ENCODE results near the gene TGM6. TPM values are rescaled to one million over a fixed set of nuclear protein-coding genes. Genes with fewer than 3 reads are reported as not detected.

Gene TGM6
- total and polyA plus RNA-seq, 7 experiments from 2014 or later = not detected

- Mint-ChIP-seq H3K36me3 (no peaks in the 10 kb centered on the region), H3K27me3 (peaks cover 0 to 44% (median 8%) of the 10 kb centered on the region in 5 donors), H3K4me1 (peaks cover 0 to 18% (median 3%) of the 10 kb centered on the region in 7 donors), H3K9me3 (peaks cover 0 to 34% (median 16%) of the 10 kb centered on the region in 11 donors), H3K27ac (no peak overlapping the region), H3K4me3 (no peak overlapping the region)
- intact Hi-C loops (cut with micrococcal nuclease) = no loop called here
- no peak overlapping the region for H3K4me3 ChIP-seq (ENCODE audit: low read length)
- ATAC-seq (no peak), DNase-seq (no peak)
- H3K9me3 ChIP-seq (ENCODE audit: control insufficient read depth in 2 of 3, low read length in 3 of 3) = peaks cover 0 to 21% (median 0%) of the 10 kb centered on the region in 3 experiments
- ChIA-PET POLR2A (no interaction called here), CTCF (no interaction called here)
- no peaks in the 10 kb centered on the region for H3K27me3 ChIP-seq (ENCODE audit: control insufficient read depth in 2 of 2, insufficient read depth in 2 of 2, low read length in 2 of 2)
- no peak overlapping the region for H3K27ac ChIP-seq (ENCODE audit: low read depth, low read length)
- no peaks in the 10 kb centered on the region for H3K4me1 ChIP-seq (ENCODE audit: control insufficient read depth in 2 of 2, insufficient read depth in 2 of 2, low read length in 2 of 2)
- H3K36me3 ChIP-seq (ENCODE audit: control insufficient read depth in 2 of 3, insufficient read depth in 3 of 3, low read length in 3 of 3) = no peaks in the 10 kb centered on the region
These were observed 4.8 kb downstream of the TGM6 start for GRCh38 chr20:2385496-2385895.

- peak overlapping the region in 1 of 9 donors; percentile 85 for H3K27ac Mint-ChIP-seq
- H3K36me3 Mint-ChIP-seq = no peaks in the 10 kb centered on the region
- CTCF ChIA-PET = no interaction called here
- DNase-seq = no peak
- POLR2A ChIA-PET = no interaction called here
- peaks cover 0 to 17% (median 0%) of the 10 kb centered on the region in 7 donors for H3K4me1 Mint-ChIP-seq
- peak overlapping the region in 1 of 10 donors; percentile 76 for H3K4me3 Mint-ChIP-seq
- Histone ChIP-seq H3K36me3 (ENCODE audit: control insufficient read depth in 2 of 3, insufficient read depth in 3 of 3, low read length in 3 of 3) (no peaks in the 10 kb centered on the region), H3K4me3 (ENCODE audit: low read length) (no peak overlapping the region), H3K9me3 (ENCODE audit: control insufficient read depth in 2 of 3, low read length in 3 of 3) (peaks cover 0 to 21% (median 0%) of the 10 kb centered on the region in 3 experiments), H3K27ac (ENCODE audit: low read depth, low read length) (no peak overlapping the region), H3K27me3 (ENCODE audit: control insufficient read depth in 2 of 2, insufficient read depth in 2 of 2, low read length in 2 of 2) (no peaks in the 10 kb centered on the region), H3K4me1 (ENCODE audit: control insufficient read depth in 2 of 2, insufficient read depth in 2 of 2, low read length in 2 of 2) (no peaks in the 10 kb centered on the region)
- no peak for ATAC-seq
- H3K9me3 Mint-ChIP-seq = peaks cover 0 to 34% (median 16%) of the 10 kb centered on the region in 11 donors
- intact Hi-C loops (cut with micrococcal nuclease) = loop anchor here in 1 of 2 donors (2.0 kb wide), 1 partner anchor 66 kb away; no protein-coding TSS in a partner anchor
- H3K27me3 Mint-ChIP-seq = peaks cover 0 to 52% (median 8%) of the 10 kb centered on the region in 5 donors
These were observed 5.9 kb downstream of the TGM6 start for GRCh38 chr20:2386516-2387179.

- Histone ChIP-seq H3K4me3 (ENCODE audit: low read length) (no peak overlapping the region), H3K4me1 (ENCODE audit: control insufficient read depth in 2 of 2, insufficient read depth in 2 of 2, low read length in 2 of 2) (no peaks in the 10 kb centered on the region), H3K9me3 (ENCODE audit: control insufficient read depth in 2 of 3, low read length in 3 of 3) (peaks cover 0 to 21% (median 0%) of the 10 kb centered on the region in 3 experiments), H3K36me3 (ENCODE audit: control insufficient read depth in 2 of 3, insufficient read depth in 3 of 3, low read length in 3 of 3) (no peaks in the 10 kb centered on the region), H3K27me3 (ENCODE audit: control insufficient read depth in 2 of 2, insufficient read depth in 2 of 2, low read length in 2 of 2) (no peaks in the 10 kb centered on the region), H3K27ac (ENCODE audit: low read depth, low read length) (no peak overlapping the region)
- Mint-ChIP-seq H3K4me1 (peaks cover 0 to 17% (median 0%) of the 10 kb centered on the region in 7 donors), H3K27ac (peak overlapping the region in 1 of 9 donors; percentile 85), H3K9me3 (peaks cover 0 to 34% (median 16%) of the 10 kb centered on the region in 11 donors), H3K36me3 (no peaks in the 10 kb centered on the region), H3K4me3 (peak overlapping the region in 1 of 10 donors; percentile 76), H3K27me3 (peaks cover 0 to 48% (median 8%) of the 10 kb centered on the region in 5 donors)
- peak in 6 of 9 donors; percentile 8 to 66 (median 18) for DNase-seq
- CTCF ChIA-PET = no interaction called here
- intact Hi-C loops (cut with micrococcal nuclease) = loop anchor here in 1 of 2 donors (2.0 kb wide), 1 partner anchor 66 kb away; no protein-coding TSS in a partner anchor
- ATAC-seq = peak; percentile 57
- POLR2A ChIA-PET = no interaction called here
These were observed 6.5 kb downstream of the TGM6 start for GRCh38 chr20:2387180-2387577.

- H3K4me3 ChIP-seq (ENCODE audit: low read length) = no peak overlapping the region
These were observed 6.9 kb downstream of the TGM6 start for GRCh38 chr20:2387580-2387979.

GRCh38 chr20:2390951-2391675 lies 10.4 kb downstream of the TGM6 start:
- H3K36me3 ChIP-seq (ENCODE audit: control insufficient read depth in 2 of 3, insufficient read depth in 3 of 3, low read length in 3 of 3) = no peaks in the 10 kb centered on the region
- no peaks in the 10 kb centered on the region for H3K27me3 ChIP-seq (ENCODE audit: control insufficient read depth in 2 of 2, insufficient read depth in 2 of 2, low read length in 2 of 2)
- H3K27ac ChIP-seq (ENCODE audit: low read depth, low read length) = no peak overlapping the region
- Mint-ChIP-seq H3K4me3 (no peak overlapping the region), H3K4me1 (peaks cover 0 to 10% (median 0%) of the 10 kb centered on the region in 7 donors), H3K36me3 (no peaks in the 10 kb centered on the region), H3K27ac (no peak overlapping the region), H3K9me3 (peaks cover 0 to 33% (median 14%) of the 10 kb centered on the region in 11 donors), H3K27me3 (peaks cover 0 to 25% (median 0%) of the 10 kb centered on the region in 5 donors)
- H3K9me3 ChIP-seq (ENCODE audit: control insufficient read depth in 2 of 3, low read length in 3 of 3) = peaks cover 0 to 21% (median 0%) of the 10 kb centered on the region in 3 experiments
- intact Hi-C loops (cut with micrococcal nuclease) = no loop called here
- DNase-seq = no peak
- no peaks in the 10 kb centered on the region for H3K4me1 ChIP-seq (ENCODE audit: control insufficient read depth in 2 of 2, insufficient read depth in 2 of 2, low read length in 2 of 2)
- CTCF ChIA-PET = no interaction called here
- peak; percentile 31 for ATAC-seq
- POLR2A ChIA-PET = no interaction called here
- no peak overlapping the region for H3K4me3 ChIP-seq (ENCODE audit: low read length)

More at GRCh38 chr20:2387580-2387979, 6.9 kb downstream of the TGM6 start:
- Mint-ChIP-seq H3K4me3 (no peak overlapping the region), H3K27ac (no peak overlapping the region), H3K4me1 (peaks cover 0 to 17% (median 0%) of the 10 kb centered on the region in 7 donors), H3K27me3 (peaks cover 0 to 44% (median 7%) of the 10 kb centered on the region in 5 donors), H3K9me3 (peaks cover 0 to 34% (median 16%) of the 10 kb centered on the region in 11 donors), H3K36me3 (no peaks in the 10 kb centered on the region)
- Histone ChIP-seq H3K9me3 (ENCODE audit: control insufficient read depth in 2 of 3, low read length in 3 of 3) (peaks cover 0 to 21% (median 0%) of the 10 kb centered on the region in 3 experiments), H3K36me3 (ENCODE audit: control insufficient read depth in 2 of 3, insufficient read depth in 3 of 3, low read length in 3 of 3) (no peaks in the 10 kb centered on the region), H3K4me1 (ENCODE audit: control insufficient read depth in 2 of 2, insufficient read depth in 2 of 2, low read length in 2 of 2) (no peaks in the 10 kb centered on the region), H3K27me3 (ENCODE audit: control insufficient read depth in 2 of 2, insufficient read depth in 2 of 2, low read length in 2 of 2) (no peaks in the 10 kb centered on the region), H3K27ac (ENCODE audit: low read depth, low read length) (no peak overlapping the region)
- DNase-seq (no peak), ATAC-seq (no peak)
- ChIA-PET POLR2A (no interaction called here), CTCF (no interaction called here)
- intact Hi-C loops (cut with micrococcal nuclease) = loop anchor here in 1 of 2 donors (2.0 kb wide), 1 partner anchor 65 kb away; no protein-coding TSS in a partner anchor

GRCh38 chr20:2394411-2395055 lies 13.8 kb downstream of the TGM6 start:
- Histone ChIP-seq H3K27ac (ENCODE audit: low read depth, low read length) (no peak overlapping the region), H3K27me3 (ENCODE audit: control insufficient read depth in 2 of 2, insufficient read depth in 2 of 2, low read length in 2 of 2) (no peaks in the 10 kb centered on the region), H3K4me3 (ENCODE audit: low read length) (no peak overlapping the region), H3K4me1 (ENCODE audit: control insufficient read depth in 2 of 2, insufficient read depth in 2 of 2, low read length in 2 of 2) (no peaks in the 10 kb centered on the region), H3K9me3 (ENCODE audit: control insufficient read depth in 2 of 3, low read length in 3 of 3) (peaks cover 0 to 6% (median 0%) of the 10 kb centered on the region in 3 experiments), H3K36me3 (ENCODE audit: control insufficient read depth in 2 of 3, insufficient read depth in 3 of 3, low read length in 3 of 3) (no peaks in the 10 kb centered on the region)
- no peak overlapping the region for H3K27ac Mint-ChIP-seq
- POLR2A ChIA-PET = no interaction called here
- ATAC-seq = no peak
- CTCF ChIA-PET = no interaction called here
- no peak overlapping the region for H3K4me3 Mint-ChIP-seq
- intact Hi-C loops (cut with micrococcal nuclease) = no loop called here
- no peak for DNase-seq
- H3K27me3 Mint-ChIP-seq = peaks cover 0 to 12% (median 5%) of the 10 kb centered on the region in 5 donors
- H3K9me3 Mint-ChIP-seq = peaks cover 0 to 16% (median 4%) of the 10 kb centered on the region in 11 donors
- no peaks in the 10 kb centered on the region for H3K4me1 Mint-ChIP-seq
- peaks cover 0 to 4% (median 0%) of the 10 kb centered on the region in 5 donors for H3K36me3 Mint-ChIP-seq
